GM10266 (cell line): ENCODE data around the gene VSTM4.

Experiments
- DNase-seq: peaks from one replicate; pipeline ENCODE4 v3.0.0; 2012; ENCODE audit errors: extremely low spot score
- TF ChIP-seq, protein P1 (sequence below): IDR thresholded peaks from 2 replicates; pipeline ENCODE4 v1.5.1; 2012; ENCODE audit warnings: mild to moderate bottlenecking, low read depth; ENCODE audit not compliant: control insufficient read depth, insufficient read depth; ENCODE audit errors: missing control alignments

The VSTM4 gene

DNA sequence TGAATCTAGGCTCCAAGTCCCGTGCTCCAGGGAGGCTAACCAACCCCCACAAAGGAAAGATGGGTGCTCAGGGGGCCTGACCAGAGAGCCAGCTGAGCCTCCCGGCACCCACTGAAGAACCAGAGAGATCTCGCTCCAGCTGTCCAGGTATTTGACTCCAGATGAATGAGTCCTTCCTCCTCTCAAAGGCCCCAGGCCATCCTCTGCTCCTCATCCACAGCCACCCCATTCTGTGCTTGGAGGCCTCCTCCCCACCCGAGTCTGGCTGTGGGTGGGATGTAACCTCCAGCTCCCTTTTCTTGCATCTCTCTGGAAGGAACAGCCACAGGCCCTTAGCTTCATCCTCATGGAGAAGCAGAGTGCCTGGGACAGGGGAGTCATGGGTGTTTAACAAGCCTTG is 44.6 kb downstream of the VSTM4 start:
- DNase-seq: no peak
- TF ChIP-seq, protein P1, sequence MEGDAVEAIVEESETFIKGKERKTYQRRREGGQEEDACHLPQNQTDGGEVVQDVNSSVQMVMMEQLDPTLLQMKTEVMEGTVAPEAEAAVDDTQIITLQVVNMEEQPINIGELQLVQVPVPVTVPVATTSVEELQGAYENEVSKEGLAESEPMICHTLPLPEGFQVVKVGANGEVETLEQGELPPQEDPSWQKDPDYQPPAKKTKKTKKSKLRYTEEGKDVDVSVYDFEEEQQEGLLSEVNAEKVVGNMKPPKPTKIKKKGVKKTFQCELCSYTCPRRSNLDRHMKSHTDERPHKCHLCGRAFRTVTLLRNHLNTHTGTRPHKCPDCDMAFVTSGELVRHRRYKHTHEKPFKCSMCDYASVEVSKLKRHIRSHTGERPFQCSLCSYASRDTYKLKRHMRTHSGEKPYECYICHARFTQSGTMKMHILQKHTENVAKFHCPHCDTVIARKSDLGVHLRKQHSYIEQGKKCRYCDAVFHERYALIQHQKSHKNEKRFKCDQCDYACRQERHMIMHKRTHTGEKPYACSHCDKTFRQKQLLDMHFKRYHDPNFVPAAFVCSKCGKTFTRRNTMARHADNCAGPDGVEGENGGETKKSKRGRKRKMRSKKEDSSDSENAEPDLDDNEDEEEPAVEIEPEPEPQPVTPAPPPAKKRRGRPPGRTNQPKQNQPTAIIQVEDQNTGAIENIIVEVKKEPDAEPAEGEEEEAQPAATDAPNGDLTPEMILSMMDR: no peak

DNA sequence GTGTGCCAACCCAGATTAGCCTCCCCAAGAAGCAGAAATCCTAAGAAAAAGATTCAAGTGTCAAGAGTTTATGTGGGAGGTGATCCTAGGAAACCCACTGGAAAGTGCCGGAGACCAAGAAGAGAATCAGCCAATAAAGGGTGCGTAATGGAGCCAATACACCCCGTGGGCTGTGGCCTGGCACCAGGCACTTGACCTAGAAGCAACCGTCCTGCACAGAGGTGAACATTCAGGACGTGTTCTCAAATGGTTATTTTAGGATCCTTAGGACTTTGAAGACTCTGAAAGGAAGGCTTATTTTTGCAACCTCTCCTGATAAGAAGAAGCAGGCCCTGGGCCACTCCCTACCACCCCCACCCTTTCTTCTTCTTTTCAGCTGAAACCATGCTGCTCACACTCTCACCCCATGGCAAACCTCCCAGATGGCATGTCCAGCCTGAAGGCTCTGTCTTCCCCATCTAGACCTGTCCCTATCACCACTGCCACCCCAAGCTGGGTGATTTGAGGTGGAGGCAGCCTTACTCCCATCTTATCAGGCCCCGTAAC is 46.6 kb downstream of the VSTM4 start:
- TF ChIP-seq, protein P1: no peak
- no peak for DNase-seq

DNA sequence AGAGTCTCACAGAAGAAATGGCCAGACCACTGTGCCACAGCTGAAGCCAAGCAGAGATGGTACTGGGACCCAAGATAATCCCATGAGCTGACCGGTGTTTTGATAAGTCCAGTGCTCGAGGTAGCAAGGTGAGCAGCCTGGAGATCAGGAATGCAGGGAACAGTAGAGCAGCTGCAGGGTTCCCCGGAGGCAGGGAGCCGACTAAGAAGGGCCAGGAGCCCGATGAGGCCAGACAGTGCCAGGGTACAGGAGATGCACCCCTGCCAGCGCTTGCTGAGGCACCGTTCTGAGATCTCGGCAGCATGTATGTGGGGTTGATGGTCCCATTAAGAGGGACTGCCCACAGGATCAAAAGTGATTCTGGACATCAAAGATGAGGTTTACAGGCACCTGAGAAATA is 47.1 kb downstream of the VSTM4 start:
- TF ChIP-seq, protein P1: no peak
- DNase-seq: no peak

DNA sequence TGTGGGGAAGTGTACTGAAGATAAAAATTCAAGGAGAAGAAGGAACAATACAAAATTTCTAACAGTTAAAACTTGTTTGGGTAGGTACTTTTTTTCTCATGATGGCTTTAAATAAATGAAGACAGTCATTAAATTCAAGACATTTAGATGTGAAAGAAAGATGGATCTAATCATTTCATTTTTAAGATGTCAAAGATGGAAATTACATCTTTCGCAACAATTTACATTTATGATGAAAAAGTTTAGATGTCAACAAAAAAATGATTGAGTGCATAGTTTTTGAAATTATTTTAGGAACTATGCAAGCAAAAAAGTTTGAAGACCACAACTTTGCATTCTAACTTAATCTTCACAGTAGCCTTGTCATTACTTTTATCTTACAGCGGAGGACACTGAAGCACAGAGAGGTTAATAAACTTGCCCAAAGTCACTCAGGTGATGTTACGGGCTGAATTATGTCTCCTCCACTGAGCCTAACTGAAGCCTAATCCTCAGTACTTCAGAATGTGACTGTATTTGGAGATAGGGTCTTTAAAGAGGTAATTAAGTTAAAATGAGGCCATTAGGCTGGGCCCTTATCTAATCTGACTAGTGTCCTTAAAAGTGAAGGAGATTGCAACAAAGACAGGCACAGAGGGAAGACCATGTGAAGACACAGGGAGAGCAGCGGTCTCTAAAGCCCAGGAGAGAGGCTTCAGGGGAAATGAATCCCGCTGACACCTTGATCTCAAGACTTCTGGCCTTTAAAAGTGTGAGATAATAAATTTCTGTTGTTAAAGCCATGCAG is 48.2 kb downstream of the VSTM4 start:
- TF ChIP-seq, protein P1: no peak
- DNase-seq: no peak

DNA sequence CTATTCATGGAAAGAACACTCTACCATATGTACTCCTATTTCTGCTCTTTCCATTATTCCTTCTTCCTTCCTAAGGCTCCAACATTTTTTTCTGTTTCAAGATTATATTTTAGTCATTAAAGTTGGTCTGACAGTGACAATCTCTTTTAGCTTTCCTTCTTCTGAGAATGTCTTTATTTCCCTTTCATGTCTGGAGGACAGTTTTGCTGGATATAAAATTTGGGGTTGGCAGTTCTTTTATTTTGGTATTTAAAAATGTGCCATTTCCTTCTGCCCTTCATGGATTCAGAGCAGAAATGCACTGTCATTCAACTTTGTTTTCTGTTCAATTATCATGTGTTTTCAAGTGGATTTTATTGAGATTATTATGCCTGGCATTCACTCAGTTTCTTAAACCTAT is 53.1 kb downstream of the VSTM4 start:
- no peak for DNase-seq
- TF ChIP-seq, protein P1: no peak

DNA sequence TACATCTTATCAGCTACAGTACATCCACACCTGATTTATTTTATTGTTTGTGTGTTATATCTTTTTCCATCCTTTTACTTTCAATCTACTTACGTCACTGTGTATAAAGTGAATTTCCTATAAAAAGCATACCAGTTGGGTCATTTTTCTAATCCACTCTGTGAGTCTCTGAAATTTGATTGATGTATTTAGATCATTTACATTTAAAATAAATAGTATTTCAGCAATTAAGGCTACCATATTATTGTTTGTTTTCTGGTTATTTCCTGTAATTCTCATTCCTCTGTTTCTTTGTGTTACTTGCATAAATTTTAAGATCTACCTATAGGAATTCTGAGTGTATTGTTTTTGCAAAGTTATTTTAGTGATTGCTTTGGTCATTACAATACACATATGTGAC is 53.7 kb downstream of the VSTM4 start:
- DNase-seq: no peak
- TF ChIP-seq, protein P1: no peak

DNA sequence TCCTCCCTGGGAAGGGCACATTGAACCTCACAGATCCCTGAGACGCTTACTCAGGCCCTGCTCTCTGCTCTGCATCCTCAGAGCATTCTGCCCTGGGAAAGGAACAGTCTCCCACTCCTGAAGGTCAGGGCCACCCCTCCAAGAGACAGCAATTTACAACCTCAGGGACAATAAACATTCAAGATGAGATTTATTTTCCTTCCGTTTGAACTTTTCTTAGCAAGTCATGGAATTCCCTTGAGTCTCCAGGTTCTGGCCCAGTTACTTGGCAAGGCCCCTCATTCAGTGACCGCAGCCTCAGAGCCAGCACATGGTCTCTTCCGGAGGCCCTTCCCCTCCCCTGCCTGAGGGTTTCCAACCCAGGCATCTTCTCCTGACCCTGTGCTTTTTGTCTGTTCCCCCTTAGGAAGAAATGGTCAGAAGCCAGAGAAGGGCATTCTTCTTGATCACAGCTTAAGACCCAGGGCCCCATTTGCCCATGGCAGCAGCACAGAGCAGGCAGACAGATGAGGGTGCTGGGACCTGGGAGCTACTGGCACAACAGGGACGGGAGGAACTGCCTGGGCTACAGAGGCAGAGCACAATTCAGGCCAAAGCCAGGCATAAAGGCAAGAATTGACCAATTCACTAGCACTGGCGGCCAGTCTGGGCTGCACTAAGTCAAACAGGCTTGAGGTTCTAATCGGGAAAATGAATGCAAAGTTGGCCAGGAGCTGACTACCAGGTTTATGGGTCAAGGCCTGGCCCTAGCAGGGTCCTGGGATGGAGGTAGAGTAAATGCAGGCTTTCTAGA is 56.7 kb downstream of the VSTM4 start:
- no peak for DNase-seq

More for the DNA sequence above, 56.7 kb downstream of the VSTM4 start:
- TF ChIP-seq, protein P1: no peak
